Measurements from ENCODE around the gene TBC1D12. TPM values are rescaled to one million over a fixed set of nuclear protein-coding genes. Genes with fewer than 3 reads are reported as not detected.
"Not testable (repeated sequence)": the region's sequence is repeated elsewhere in the genome, so short reads cannot be mapped to it uniquely, and the experiment has no call there.

TBC1D12 gene
- total and polyA plus RNA-seq, 4 donors, result 4.5 to 29.0 (median 15.6) TPM

DNA sequence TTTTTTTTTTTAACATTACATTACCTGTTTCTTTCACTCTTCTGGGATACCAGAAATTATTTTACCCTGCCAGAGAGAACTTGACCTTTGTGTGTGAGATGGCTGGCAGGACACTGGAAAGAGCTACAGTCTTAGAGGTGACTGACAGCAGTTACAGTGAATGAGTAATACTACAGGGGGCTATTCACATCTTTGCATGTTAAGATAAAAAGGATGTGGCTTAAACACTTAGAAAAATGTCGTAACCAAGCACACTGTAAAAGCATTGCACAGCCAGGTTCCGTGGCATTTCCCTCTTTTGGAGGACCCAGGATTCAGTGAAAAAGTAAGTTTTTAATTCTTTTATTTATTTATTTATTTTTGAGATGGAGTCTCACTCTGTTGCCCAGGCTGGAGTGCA, 18.8 kb upstream of the TBC1D12 start:
- TF ChIP-seq CTCF (IDR thresholded peaks at IDR 0.05; ENCODE audit: control extremely low read depth, extremely low read depth), result no peak
- no peak overlapping the region for H3K4me3 ChIP-seq
- H3K27me3 ChIP-seq (ENCODE audit: control insufficient read depth in 3 of 3, insufficient read depth in 3 of 3, low read length in 2 of 3), result no peaks in the 10 kb centered on the region
- ATAC-seq (ENCODE audit: insufficient read depth, low FRiP score), result no peak
- no peak overlapping the region for H3K27ac ChIP-seq (ENCODE audit: low read depth in 1 of 2, low read length in 1 of 2)
- no peaks in the 10 kb centered on the region for H3K9me3 ChIP-seq (ENCODE audit: control insufficient read depth in 4 of 4, insufficient read depth in 3 of 4, low read length in 3 of 4)
- 39 to 74% methylated on average over 2 of the region's 2 CpGs for WGBS, 2 donors
- no peak for DNase-seq
- H3K36me3 ChIP-seq (ENCODE audit: control insufficient read depth in 4 of 4, insufficient read depth in 4 of 4, low read length in 4 of 4), result no peaks in the 10 kb centered on the region
- H3K9ac ChIP-seq (ENCODE audit: insufficient read depth in 1 of 2, low read length in 2 of 2), result no peak overlapping the region
- H3K4me1 ChIP-seq (ENCODE audit: control insufficient read depth in 5 of 5, insufficient read depth in 5 of 5, low read length in 5 of 5), result no peaks in the 10 kb centered on the region

DNA sequence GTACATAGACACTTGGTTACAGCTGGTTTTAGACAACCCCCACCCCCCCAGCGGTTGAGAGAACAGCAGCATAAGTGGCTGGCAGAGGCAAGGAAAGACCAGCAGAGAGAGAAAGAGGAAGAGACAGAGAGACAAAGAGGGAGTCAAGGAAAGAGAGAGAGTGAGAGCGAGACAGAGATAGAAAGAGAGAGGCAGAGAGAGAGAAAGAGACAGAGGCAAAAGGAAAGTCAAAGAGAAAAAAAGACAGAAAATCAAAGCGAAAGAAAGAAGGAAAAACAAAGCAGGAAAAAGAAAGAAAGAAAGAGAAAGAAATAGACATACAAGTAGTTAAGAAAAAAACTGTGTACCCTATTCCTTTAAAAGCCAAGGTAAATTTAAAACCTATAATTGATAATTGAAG, 16.6 kb upstream of the TBC1D12 start:
- not testable (repeated sequence) for H3K27ac ChIP-seq (ENCODE audit: low read depth in 1 of 2, low read length in 1 of 2); DNase-seq; H3K36me3 ChIP-seq (ENCODE audit: control insufficient read depth in 4 of 4, insufficient read depth in 4 of 4, low read length in 4 of 4); H3K27me3 ChIP-seq (ENCODE audit: control insufficient read depth in 3 of 3, insufficient read depth in 3 of 3, low read length in 2 of 3); ATAC-seq (ENCODE audit: insufficient read depth, low FRiP score); H3K4me3 ChIP-seq; H3K9me3 ChIP-seq (ENCODE audit: control insufficient read depth in 4 of 4, insufficient read depth in 3 of 4, low read length in 3 of 4); H3K4me1 ChIP-seq (ENCODE audit: control insufficient read depth in 5 of 5, insufficient read depth in 5 of 5, low read length in 5 of 5); H3K9ac ChIP-seq (ENCODE audit: insufficient read depth in 1 of 2, low read length in 2 of 2)
- 94 to 98% methylated on average over 3 of the region's 3 CpGs for WGBS, 2 donors

- ATAC-seq (ENCODE audit: insufficient read depth, low FRiP score); H3K4me1 ChIP-seq (ENCODE audit: control insufficient read depth in 5 of 5, insufficient read depth in 5 of 5, low read length in 5 of 5); H3K36me3 ChIP-seq (ENCODE audit: control insufficient read depth in 4 of 4, insufficient read depth in 4 of 4, low read length in 4 of 4); H3K4me3 ChIP-seq; H3K9ac ChIP-seq (ENCODE audit: insufficient read depth in 1 of 2, low read length in 2 of 2); H3K27me3 ChIP-seq (ENCODE audit: control insufficient read depth in 3 of 3, insufficient read depth in 3 of 3, low read length in 2 of 3); H3K27ac ChIP-seq (ENCODE audit: low read depth in 1 of 2, low read length in 1 of 2); H3K9me3 ChIP-seq (ENCODE audit: control insufficient read depth in 4 of 4, insufficient read depth in 3 of 4, low read length in 3 of 4); DNase-seq: not testable (repeated sequence)
- WGBS, 2 donors, result 83 to 94% methylated on average over 9 of the region's 9 CpGs
Measured at GRCh38 chr10:94392117-94392516, 10.2 kb upstream of the TBC1D12 start.

GRCh38 chr10:94397549-94398370, 4.6 kb upstream of the TBC1D12 start:
- Histone ChIP-seq H3K9ac (ENCODE audit: insufficient read depth in 1 of 2, low read length in 2 of 2) (no peak overlapping the region), H3K27me3 (ENCODE audit: control insufficient read depth in 3 of 3, insufficient read depth in 3 of 3, low read length in 2 of 3) (no peaks in the 10 kb centered on the region), H3K9me3 (ENCODE audit: control insufficient read depth in 4 of 4, insufficient read depth in 3 of 4, low read length in 3 of 4) (no peaks in the 10 kb centered on the region), H3K27ac (ENCODE audit: low read depth in 1 of 2, low read length in 1 of 2) (no peak overlapping the region), H3K4me1 (ENCODE audit: control insufficient read depth in 5 of 5, insufficient read depth in 5 of 5, low read length in 5 of 5) (no peaks in the 10 kb centered on the region), H3K4me3 (no peak overlapping the region), H3K36me3 (ENCODE audit: control insufficient read depth in 4 of 4, insufficient read depth in 4 of 4, low read length in 4 of 4) (no peaks in the 10 kb centered on the region)
- WGBS, 2 donors, result 54 to 74% methylated on average over 12 of the region's 12 CpGs
- no peak for TF ChIP-seq CTCF (IDR thresholded peaks at IDR 0.05; ENCODE audit: control extremely low read depth, extremely low read depth)
- DNase-seq, result no peak
- ATAC-seq (ENCODE audit: insufficient read depth, low FRiP score), result no peak

Measured in lung (tissue), 12 donors.